Adipose tissue (tissue), 3 donors: ENCODE data around the gene STOM. TPM values are rescaled to one million over a fixed set of nuclear protein-coding genes. Genes with fewer than 3 reads are reported as not detected.

Experiments used
- H3K27ac ChIP-seq: one replicate; pipeline ENCODE4 v1.5.1; 2013; ENCODE audit warnings: low read depth, low read length
- WGBS, 3 donors: extraction: QIAGEN DNeasy Blood & Tissue Kit; methylation state at CpG; one replicate each; pipeline ENCODE4 v1.1.7; 2013; 5-methylcytosine and 5-hydroxymethylcytosine counted together
- polyA plus RNA-seq, 3 donors: library from polyadenylated mRNA; stranded (reverse); fragments of 200-250 nt; gene quantifications; one replicate each; pipeline ENCODE4 v1.2.3, GENCODE V29; 2013
- donor health status: healthy with polysubstance abuse.
- donor health status: Bipolar disorder and iron deficiency.
- donor health status: healthy.

The STOM gene
- polyA plus RNA-seq, 3 donors, result 36.4 to 333 (median 194) TPM

DNA sequence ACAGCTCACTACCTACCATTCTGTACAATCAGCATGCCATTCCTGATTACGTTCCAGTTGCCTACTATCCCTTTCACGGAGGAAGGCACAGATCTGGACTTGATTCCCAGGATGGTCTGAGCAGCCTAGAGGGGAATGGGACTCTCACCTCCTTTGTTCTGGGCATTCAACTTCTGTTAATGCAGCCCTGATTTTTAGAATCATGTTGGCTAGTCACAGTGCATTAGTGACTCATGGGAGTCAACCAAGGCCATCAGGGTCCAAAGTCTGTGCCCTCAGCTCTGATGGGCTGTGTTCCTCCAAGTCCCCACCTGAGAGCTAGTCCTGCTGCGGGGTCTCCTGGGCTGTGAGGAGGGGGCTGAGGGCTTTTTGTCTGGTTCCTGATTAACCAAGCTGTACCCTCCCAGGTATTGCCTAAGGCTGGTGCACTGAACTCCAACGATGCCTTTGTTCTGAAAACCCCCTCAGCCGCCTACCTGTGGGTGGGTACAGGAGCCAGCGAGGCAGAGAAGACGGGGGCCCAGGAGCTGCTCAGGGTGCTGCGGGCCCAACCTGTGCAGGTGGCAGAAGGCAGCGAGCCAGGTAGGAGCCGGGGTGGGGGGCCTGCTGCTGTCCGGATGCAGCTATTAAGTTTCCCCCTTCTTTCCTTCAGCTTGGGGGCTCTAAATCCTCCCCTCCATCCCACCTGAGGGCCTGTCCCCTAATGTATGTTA, 43.0 kb downstream of the STOM start:
- peak overlapping the region; percentile 29 for H3K27ac ChIP-seq
- WGBS, 3 donors, result 82 to 92% (median 91%) methylated on average over 10 to 11 of the region's 11 CpGs

DNA sequence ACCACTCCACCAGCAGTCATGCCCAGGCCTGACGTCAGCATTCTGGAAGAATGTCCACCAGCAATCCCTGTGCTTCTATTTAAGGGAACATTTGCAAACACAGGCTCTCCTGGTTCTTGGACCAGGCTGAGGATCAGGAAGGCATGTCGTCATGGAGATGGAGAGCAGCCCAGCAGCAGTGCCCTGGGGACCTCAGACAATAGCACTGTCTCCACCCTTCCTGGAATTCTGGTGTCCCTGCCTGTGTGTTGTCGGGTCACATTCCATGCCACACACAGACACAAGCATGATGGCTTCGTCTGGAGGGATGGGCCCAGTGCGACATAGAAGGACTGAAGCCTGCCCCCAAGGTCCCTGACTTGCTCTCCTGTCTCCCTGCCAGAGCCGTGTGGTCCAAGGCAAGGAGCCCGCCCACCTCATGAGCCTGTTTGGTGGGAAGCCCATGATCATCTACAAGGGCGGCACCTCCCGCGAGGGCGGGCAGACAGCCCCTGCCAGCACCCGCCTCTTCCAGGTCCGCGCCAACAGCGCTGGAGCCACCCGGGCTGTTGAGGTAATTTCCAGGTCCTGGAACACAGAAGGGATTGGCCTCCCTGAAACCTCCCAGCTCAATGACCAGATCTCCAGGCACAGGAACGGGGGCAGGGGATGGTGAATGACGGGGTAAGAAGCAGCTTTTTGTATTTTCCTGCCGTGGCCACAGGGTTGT, 43.8 kb downstream of the STOM start:
- H3K27ac ChIP-seq, result peak overlapping the region; percentile 29
- WGBS, 3 donors, result 48 to 77% (median 53%) methylated on average over 19 of the region's 19 CpGs

DNA sequence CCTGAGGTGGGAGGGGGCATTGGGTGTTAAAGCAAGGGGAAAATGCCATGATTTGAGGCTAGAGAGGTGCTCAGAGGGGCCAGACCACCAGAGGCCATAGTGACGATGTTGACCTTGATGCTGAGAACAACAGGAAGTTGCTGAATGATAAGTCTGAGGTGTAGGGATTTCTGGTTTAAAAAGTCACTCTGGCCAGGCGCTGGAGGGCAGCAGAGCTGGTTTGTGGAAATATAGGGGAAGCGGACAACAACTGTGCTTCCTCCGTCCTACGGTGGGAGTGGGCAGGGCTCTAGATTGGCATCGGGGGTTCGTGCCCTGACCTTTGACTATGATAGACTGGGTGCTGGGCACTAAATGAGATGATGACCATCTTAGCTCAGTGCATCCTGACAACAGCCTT, 44.7 kb downstream of the STOM start:
- WGBS, 3 donors, result 45 to 75% (median 54%) methylated on average over 7 of the region's 7 CpGs
- H3K27ac ChIP-seq, result peak overlapping the region; percentile 87

DNA sequence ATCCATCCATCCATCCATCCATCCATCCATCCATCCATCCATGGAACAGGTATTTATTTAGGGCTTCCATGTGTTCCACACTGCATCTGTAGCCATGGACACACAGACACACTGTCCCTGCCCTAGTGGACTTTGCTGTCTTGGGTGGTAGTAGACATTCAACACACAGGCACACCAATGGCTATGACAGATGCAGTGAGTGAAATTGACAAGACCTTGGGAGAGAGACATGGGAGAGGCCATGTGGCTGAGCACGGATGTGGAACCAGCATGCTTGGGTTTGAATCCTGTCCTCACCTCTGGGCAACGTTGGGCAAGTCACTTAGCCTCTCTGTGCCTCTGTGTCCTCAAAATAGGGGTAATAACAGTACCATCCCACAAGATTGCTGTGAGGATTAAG, 45.3 kb downstream of the STOM start:
- 72 to 92% (median 77%) methylated on average over 2 of the region's 2 CpGs for WGBS, 3 donors
- H3K27ac ChIP-seq, result peak overlapping the region; percentile 87

DNA sequence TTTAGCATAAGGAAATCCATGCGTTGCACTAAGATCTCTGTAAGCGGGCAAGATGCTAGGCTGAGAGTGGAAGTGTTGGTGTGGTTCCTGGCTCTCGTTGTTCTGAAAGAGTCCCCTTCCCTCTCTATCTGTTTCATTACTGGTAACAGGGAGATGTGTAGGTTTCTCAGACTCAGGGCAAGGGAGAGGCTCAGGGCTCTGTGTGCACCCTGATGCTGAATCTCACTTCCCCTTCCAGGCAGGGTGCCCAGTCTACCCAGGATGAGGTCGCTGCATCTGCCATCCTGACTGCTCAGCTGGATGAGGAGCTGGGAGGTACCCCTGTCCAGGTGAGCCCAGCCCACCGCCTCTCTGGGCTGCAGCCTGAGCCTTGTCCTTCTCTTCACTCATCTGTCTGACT, 45.7 kb downstream of the STOM start:
- no peak overlapping the region for H3K27ac ChIP-seq
- WGBS, 3 donors, result 83 to 92% (median 86%) methylated on average over 4 to 5 of the region's 5 CpGs

DNA sequence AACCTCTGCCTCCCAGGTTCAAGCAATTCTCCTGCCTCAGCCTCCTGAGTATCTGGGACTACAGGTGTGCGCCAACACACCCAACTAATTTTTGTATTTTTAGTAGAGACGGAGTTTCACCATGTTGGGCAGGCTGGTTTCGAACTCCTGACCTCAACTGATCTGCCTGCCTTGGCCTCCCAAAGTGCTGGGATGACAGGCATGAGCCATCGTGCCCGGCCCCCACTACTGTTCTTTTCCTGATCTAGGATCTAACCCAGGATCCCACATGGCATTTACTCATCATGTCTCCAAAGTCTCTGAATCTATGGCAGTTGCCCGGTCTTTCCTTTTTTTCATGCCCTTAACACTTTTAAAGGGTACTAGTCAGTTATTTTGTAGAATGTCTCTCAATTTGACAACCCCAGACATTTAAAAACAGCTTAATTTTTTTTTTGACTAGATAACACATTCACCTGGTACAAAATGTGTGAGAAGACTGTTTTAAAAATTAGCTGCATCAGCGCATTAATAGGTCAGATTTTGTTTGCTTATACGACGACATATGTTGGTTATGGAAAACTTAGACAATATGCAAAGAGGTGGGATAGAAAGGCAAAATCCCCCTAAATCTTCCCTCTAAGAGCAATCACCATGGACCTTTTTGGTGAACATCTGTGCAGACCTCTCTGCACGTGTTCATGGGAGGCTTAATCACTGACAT, 46.5 kb downstream of the STOM start:
- no peak overlapping the region for H3K27ac ChIP-seq
- 85 to 93% (median 89%) methylated on average over 10 of the region's 10 CpGs for WGBS, 3 donors

DNA sequence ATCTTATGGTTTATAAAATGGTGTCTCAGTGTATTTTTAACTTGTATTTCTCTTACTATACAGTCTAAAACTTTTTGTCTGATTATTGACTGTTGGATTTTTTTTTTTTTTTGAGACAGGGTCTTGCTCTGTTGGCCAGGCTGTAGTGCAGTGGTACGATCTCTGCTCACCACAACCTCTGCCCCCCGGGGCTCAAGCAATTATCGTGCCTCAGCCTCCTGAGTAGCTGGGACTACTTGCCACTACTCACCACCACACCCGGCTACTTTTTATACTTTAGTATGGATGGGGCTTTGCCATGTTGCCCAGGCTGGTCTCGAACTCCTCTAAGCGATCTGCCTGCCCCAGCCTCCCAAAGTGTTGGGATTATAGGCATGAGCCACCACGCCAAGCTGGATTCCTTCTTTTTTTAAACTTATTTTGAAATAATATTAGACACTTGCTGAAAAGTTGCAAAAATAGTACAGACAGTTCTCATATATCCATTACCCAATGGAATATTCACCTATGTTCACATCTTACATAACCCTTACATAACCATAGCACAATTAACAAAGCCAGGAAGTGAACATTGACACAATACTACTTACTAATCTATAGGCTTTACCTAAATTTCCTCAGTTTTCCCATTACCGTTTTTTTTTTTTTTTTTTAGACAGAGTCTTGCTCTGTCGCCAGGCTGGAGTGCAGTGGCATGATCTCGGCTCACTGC, 47.2 kb downstream of the STOM start:
- 54 to 93% (median 60%) methylated on average over 10 of the region's 10 CpGs for WGBS, 3 donors
- H3K27ac ChIP-seq, result peak overlapping the region; percentile 12

DNA sequence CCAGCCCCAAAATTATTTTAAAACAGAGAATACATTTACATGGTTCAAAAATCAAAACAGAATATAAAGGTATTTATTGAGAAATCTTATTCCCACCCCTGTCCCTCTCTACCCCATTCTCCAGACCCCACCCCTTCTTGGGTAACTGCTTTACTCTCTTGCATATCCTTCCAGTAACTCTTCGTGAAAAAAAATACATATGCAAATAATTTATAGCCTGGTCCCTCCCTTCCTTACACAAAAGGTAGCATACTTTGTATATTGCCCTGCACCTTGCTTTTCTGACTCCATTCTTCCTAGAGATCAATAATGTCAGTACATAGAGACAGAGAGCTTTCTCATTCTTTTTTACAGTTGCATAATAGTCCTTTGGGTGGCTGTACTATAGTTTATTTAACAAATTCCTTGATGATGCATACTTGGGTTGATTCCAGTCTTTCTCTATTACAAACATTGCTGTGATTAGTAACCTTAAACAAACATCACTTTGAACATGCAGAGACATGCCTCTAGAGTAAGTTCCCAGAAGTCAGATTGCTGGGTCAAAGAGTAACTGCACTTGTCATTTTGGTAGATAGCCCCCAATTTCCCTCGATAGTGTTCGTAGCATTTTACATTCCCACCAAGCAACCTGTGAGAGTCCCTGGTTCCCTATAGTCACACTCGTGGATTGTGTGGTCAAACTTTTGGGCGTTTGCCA, 47.9 kb downstream of the STOM start:
- no peak overlapping the region for H3K27ac ChIP-seq
- 30 to 42% (median 32%) methylated on average over 5 of the region's 5 CpGs for WGBS, 3 donors

DNA sequence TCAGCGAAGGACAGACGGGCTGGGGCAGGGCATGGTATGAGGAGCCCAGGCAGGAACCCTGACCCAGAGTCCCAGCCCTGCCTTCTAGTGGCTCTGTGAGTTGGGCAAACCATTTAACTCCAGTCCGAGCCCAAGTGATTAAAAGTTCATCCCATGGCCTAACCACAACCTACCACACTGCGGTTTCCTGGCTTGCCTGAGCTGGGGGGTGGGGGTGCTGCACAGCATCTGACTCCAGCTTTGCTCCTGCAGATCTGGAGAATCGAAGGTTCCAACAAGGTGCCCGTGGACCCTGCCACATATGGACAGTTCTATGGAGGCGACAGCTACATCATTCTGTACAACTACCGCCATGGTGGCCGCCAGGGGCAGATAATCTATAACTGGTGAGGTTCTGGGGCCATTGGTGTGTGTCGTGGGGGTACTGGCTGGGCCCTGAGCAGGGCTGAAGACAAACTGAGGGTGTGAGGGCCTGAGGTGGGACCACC, 49.0 kb downstream of the STOM start:
- peak overlapping the region; percentile 5 for H3K27ac ChIP-seq
- 63 to 95% (median 68%) methylated on average over 10 of the region's 10 CpGs for WGBS, 3 donors

DNA sequence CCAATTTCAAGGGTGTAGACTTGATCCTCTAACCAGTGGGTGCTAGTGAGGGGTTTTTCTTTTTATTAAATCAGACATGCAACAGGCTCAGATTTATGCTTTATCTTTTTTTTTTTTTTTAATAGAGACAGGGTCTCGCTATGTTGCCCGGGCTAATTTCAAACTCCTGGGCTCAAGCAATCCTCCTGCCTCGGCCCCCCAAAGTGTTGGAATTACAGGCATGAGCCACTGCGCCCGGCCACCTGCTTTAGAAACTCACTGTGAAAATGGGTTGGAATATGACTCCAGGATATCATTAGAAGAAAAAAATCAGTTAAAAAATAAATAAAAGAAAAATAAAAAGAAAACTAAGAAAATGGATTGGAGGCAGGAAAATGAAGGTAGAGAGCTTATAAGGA, 50.7 kb downstream of the STOM start:
- WGBS, 3 donors, result 92 to 93% (median 93%) methylated on average over 5 of the region's 5 CpGs
- no peak overlapping the region for H3K27ac ChIP-seq

DNA sequence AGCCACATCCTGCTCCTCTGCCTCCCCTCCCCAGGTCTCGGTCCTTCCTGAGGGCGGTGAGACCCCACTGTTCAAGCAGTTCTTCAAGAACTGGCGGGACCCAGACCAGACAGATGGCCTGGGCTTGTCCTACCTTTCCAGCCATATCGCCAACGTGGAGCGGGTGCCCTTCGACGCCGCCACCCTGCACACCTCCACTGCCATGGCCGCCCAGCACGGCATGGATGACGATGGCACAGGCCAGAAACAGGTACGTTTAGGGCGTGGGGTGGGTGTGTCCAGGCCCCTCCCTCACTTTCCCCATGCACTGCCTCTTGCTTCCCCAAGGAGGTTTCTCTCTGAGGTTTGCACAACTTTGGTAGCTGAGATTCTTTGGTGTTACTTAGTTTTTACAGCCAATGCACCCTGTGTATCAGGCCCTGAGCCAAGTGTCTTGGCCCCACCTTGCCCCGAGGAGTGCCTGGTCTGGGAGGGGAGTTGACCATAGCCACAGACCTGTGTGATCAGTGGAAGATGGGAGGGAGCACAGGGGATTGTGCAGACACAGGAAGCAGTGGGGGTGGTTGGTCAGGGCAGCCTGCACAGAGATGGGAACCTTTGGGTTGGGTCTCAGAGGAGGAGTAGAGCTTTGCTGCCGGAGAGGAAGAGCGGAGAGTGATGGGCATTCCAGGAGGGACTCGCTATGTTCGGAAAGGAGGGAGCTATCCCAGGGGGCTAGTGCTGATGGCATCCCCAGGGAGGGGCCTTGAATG, 51.2 kb downstream of the STOM start:
- 82 to 90% (median 88%) methylated on average over 18 to 19 of the region's 19 CpGs for WGBS, 3 donors
- peak overlapping the region; percentile 4 for H3K27ac ChIP-seq

DNA sequence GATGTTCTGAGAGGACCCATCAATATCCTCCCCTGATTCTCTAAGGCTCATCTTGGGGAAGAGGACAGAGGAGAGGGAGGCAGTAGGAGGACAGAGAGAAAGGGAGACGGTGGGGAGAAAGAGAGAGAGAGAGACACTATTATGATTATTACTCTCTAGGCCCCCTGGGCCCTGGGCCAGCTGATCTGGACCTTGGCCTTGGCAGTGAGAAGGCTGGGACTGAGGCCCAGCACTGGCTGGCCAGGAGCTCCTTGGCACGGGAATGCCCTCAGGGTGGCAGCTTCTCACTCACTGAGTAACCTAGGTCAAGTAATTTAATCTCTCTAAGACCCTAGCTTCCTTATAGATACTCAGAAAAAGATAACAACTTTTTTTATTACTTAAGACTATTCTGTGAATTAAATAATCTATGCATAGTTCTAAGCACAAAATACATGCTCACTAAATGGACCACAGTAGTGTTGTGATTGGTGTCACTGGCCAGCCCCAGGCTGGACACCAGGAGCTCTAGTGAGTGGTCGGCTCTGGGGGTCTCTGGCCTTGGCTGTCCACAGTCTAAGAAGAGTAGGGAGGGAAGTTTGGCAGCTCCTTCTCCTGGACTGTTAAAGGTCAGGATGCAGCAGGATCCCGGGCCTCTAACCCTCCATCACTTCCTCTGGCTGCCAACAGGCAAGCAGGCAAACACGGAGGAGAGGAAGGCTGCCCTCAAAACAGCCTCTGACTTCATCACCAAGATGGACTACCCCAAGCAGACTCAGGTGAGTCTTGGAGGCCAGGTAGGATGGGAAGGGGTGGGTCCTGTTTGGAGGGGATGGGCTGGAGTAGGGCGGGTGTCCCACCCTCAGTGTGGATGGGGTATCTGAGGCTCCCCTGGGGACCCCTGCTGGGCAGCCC, 52.1 kb downstream of the STOM start:
- H3K27ac ChIP-seq, result peak overlapping the region; percentile 11
- 40 to 54% (median 47%) methylated on average over 6 of the region's 6 CpGs for WGBS, 3 donors

DNA sequence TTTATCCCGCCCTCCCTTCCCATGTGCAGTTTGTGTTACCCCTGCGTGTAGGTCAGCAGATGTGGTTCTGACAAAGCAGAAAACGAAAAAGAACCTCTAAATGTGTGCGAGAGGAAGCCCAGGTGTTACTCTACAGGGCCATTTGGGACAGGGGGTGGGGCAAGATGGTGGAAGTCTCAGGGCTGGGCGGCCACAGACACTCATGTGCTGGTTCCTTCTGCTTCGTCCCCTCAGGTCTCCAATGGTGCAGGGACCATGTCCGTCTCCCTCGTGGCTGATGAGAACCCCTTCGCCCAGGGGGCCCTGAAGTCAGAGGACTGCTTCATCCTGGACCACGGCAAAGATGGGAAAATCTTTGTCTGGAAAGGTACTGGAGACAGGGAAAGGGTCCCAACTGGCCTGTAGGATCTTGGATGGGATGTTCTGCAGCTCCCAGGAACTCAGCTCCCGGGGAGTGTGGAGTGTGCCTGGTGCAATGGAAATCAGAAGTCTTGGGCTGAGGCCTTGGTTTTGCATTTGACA, 53.1 kb downstream of the STOM start:
- no peak overlapping the region for H3K27ac ChIP-seq
- WGBS, 3 donors, result 87 to 90% (median 87%) methylated on average over 11 of the region's 11 CpGs

DNA sequence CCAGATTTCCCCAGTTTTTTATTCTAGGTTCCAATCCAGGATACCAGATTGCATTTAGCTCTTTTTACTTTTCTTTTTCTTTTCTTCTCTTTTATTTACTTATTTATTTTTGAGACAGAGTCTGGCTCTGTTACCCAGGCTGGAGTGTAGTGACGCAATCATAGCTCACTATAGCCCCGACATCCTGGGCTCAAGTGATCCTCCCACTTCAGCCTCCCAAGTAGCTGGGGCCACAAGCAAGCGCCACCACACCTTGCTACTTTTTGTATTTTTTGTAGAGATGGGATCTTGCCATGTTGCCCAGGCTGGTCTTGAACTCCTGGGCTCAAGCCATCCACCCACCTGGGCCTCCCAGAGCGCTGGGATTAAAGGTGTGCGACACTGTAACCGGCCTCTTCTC, 53.7 kb downstream of the STOM start:
- no peak overlapping the region for H3K27ac ChIP-seq
- 83 to 93% (median 88%) methylated on average over 6 of the region's 6 CpGs for WGBS, 3 donors

DNA sequence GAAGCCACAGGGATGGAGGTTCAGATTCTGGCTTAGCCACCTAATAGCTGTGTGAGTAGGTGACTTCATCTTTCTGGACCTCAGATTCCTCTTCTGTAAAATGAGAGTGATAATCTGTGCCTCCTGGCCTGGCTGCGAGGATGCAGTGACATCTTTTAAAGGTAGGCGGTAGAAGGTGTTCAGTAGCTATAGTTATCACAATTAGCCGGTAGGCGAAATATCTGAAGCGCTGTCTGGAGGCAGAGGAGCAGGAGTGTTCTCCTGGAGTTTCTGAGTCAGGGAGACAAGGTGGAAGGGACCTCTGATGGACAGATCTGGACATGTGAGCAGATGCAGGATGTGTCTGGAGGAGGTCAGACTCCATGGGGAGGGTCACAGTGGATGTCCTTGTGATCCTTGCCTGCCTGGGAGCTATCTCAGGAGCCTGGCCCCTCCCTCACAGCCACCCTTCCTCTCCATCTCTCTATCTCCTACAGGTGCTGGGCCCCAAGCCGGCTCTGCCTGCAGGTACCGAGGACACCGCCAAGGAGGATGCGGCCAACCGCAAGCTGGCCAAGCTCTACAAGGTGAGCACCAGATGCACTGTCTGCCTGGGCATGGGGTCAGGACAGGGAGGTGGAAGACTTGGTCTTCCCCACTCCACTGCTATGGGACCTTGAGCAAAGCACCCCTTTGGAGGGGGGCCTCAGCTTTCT, 56.4 kb downstream of the STOM start:
- H3K27ac ChIP-seq, result no peak overlapping the region
- WGBS, 3 donors, result 95 to 98% (median 98%) methylated on average over 10 of the region's 10 CpGs

DNA sequence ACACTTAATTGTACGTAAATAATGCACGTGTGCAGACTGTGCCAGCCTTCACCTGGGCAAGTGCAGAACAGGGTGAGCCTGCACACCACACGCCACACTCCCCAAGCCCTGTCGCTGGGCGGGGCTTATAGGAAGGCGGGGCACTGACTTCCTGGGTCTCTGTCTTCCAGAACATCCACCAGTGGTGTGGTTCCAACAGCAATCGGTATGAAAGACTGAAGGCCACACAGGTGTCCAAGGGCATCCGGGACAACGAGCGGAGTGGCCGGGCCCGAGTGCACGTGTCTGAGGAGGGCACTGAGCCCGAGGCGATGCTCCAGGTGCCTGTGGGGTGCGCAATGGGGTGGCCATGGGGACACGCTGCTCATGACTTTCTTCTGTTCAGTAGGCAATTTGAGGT, 57.9 kb downstream of the STOM start:
- WGBS, 3 donors, result 89 to 90% (median 89%) methylated on average over 17 of the region's 17 CpGs
- H3K27ac ChIP-seq, result no peak overlapping the region
